Measurements from ENCODE around the gene RB1.

The RB1 gene

DNA sequence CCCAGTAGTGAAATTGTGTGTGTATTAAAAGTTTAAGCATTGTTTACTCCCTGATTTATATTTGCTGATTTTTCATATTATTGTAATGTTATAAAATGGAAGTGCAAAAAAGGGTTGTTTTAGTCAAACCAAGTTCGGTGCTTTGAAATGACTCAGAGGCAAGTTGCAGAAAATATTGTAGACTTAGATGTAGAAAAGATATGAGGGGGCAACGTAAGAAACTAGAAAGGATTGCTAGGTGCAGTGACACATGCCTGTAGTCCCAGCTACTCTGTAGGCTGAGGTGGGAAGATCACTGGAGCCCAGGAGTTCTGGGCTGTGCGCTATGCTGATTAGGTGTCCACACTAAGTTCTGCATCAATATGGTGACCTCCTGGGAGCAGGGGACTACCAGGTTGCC lies 125.5 kb downstream of the RB1 start:
- DNase-seq (ENCODE audit: low read depth, low spot score), result no peak
- no peak overlapping the region for H3K27ac ChIP-seq
- no peak overlapping the region for H3K9ac ChIP-seq (ENCODE audit: insufficient read length)
- no peaks in the 10 kb centered on the region for H3K9me3 ChIP-seq (ENCODE audit: low read depth, low read length)
- H3K36me3 ChIP-seq (ENCODE audit: insufficient read depth, low read length), result no peaks in the 10 kb centered on the region; the same call in 1 of the 2 replicates
- H3K4me3 ChIP-seq, result no peak overlapping the region
- TF ChIP-seq FOXP2 (optimal IDR thresholded peaks at IDR 0.05; ENCODE audit: control extremely low read depth, extremely low read length, insufficient read depth) (no peak), POLR2AphosphoS5 (IDR thresholded peaks at IDR 0.05; ENCODE audit: borderline replicate concordance, low read depth, low read length) (no peak), EZH2 (IDR thresholded peaks at IDR 0.05) (no peak)

GRCh38 chr13:48429886-48430285 lies 126.3 kb downstream of the RB1 start:
- H3K4me3 ChIP-seq, result no peak overlapping the region
- no peak for DNase-seq (ENCODE audit: low read depth, low spot score)
- TF ChIP-seq POLR2AphosphoS5 (IDR thresholded peaks at IDR 0.05; ENCODE audit: borderline replicate concordance, low read depth, low read length) (no peak), EZH2 (IDR thresholded peaks at IDR 0.05) (no peak), FOXP2 (optimal IDR thresholded peaks at IDR 0.05; ENCODE audit: control extremely low read depth, extremely low read length, insufficient read depth) (no peak)
- H3K9ac ChIP-seq (ENCODE audit: insufficient read length), result no peak overlapping the region
- H3K27ac ChIP-seq, result no peak overlapping the region
- H3K9me3 ChIP-seq (ENCODE audit: low read depth, low read length), result no peaks in the 10 kb centered on the region
- H3K36me3 ChIP-seq (ENCODE audit: insufficient read depth, low read length), result no peaks in the 10 kb centered on the region; the same call in none of the 2 replicates

DNA sequence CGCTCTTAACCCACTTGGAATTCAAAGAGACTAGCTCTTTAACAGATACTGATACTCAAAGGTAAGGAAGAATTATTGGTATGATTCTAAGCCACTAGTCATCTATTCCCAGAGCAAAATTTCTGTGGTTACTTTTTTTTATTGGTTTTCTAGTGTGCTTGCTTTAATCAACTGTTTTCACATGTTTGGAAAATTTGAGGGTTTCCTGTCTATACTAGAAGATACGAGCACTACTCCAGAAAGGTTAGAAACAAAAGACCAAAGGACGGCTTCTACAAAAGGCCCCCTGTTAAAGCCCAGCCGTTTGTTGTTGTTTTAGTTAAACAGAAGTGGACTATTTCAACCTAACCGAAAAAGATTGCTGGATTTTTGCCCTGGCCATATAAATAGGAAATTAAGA lies 127.9 kb downstream of the RB1 start:
- Histone ChIP-seq H3K9ac (ENCODE audit: insufficient read length) (peak overlapping the region; percentile 37), H3K27ac (peak overlapping the region; percentile 80), H3K4me3 (peak overlapping the region; percentile 44; the same call in 1 of the 2 replicates), H3K9me3 (ENCODE audit: low read depth, low read length) (no peaks in the 10 kb centered on the region), H3K36me3 (ENCODE audit: insufficient read depth, low read length) (no peaks in the 10 kb centered on the region; the same call in none of the 2 replicates)
- TF ChIP-seq POLR2AphosphoS5 (IDR thresholded peaks at IDR 0.05; ENCODE audit: borderline replicate concordance, low read depth, low read length), result no peak
- TF ChIP-seq EZH2 (IDR thresholded peaks at IDR 0.05), result no peak
- no peak for TF ChIP-seq FOXP2 (optimal IDR thresholded peaks at IDR 0.05; ENCODE audit: control extremely low read depth, extremely low read length, insufficient read depth)
- DNase-seq (ENCODE audit: low read depth, low spot score), result no peak

DNA sequence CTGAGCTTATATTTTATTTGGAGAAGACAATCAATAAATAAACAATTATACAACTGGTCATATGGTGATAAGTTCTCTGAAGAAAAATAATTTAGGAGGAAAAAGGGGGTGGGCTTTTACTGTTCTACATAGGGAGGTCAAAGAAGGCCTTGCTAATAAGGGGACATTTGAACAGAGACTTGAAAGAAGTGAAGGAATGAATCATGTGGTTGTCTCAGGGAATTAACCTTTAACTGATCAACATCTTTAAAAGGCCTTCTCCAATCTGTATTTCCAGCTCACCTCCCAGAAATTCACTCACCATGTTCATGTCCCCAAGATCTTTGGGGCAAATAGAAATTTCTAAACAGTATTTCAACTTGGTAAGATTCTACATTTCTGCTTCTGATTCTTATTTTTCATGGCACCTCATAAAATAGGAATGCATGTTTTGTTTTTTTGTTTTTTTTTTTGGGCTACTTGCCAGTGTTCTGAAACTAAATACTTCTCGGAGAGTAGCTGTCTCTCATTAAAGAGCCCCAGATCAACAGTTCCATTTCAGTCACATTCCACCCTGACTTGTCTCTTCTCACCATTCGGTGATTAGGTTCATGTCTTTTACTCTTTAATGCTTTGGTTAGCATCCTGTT lies 128.6 kb downstream of the RB1 start:
- Histone ChIP-seq H3K9me3 (ENCODE audit: low read depth, low read length) (no peaks in the 10 kb centered on the region), H3K27ac (peak overlapping the region; percentile 80), H3K9ac (ENCODE audit: insufficient read length) (peak overlapping the region; percentile 37), H3K36me3 (ENCODE audit: insufficient read depth, low read length) (no peaks in the 10 kb centered on the region; the same call in none of the 2 replicates), H3K4me3 (peak overlapping the region; percentile 44; the same call in 1 of the 2 replicates)
- no peak for DNase-seq (ENCODE audit: low read depth, low spot score)
- TF ChIP-seq POLR2AphosphoS5 (IDR thresholded peaks at IDR 0.05; ENCODE audit: borderline replicate concordance, low read depth, low read length), result no peak
- TF ChIP-seq FOXP2 (optimal IDR thresholded peaks at IDR 0.05; ENCODE audit: control extremely low read depth, extremely low read length, insufficient read depth), result no peak
- TF ChIP-seq EZH2 (IDR thresholded peaks at IDR 0.05), result no peak

GRCh38 chr13:48434200-48434599 lies 130.6 kb downstream of the RB1 start:
- Histone ChIP-seq H3K9ac (ENCODE audit: insufficient read length) (no peak overlapping the region), H3K36me3 (ENCODE audit: insufficient read depth, low read length) (no peaks in the 10 kb centered on the region; the same call in none of the 2 replicates), H3K4me3 (no peak overlapping the region), H3K9me3 (ENCODE audit: low read depth, low read length) (no peaks in the 10 kb centered on the region), H3K27ac (no peak overlapping the region)
- TF ChIP-seq POLR2AphosphoS5 (IDR thresholded peaks at IDR 0.05; ENCODE audit: borderline replicate concordance, low read depth, low read length) (no peak), FOXP2 (optimal IDR thresholded peaks at IDR 0.05; ENCODE audit: control extremely low read depth, extremely low read length, insufficient read depth) (no peak), EZH2 (IDR thresholded peaks at IDR 0.05) (no peak)
- DNase-seq (ENCODE audit: low read depth, low spot score), result no peak

DNA sequence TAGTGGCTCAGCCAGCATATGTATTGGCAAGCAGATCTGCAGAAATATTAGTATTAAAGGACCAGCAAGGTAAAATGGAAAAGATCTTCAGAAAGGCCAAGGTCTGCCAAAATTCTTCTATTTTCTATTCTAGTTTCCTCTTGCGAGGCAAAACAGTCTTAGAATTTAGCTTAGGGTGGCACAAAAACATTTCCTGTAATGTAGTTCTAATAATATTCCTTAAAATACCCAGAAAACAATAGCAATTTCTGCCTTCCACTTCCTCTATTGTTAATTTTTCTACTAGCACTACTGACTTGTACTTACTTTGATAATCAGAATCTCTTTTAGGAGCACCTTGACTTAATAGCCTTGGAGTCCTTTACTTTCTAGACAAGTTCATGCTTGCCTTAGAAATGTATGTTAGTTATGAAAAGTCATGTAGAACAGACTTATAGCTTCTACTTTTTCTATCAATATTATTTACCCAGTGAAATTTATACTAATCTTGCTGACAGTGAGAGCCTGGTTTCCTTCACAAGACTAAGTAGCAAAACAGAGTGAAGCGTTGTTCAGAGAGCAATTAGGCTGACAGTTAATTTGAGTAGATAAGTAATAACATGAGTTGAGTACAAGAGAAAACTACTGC lies 133.2 kb downstream of the RB1 start:
- no peak overlapping the region for H3K27ac ChIP-seq
- H3K4me3 ChIP-seq, result no peak overlapping the region
- no peak for TF ChIP-seq POLR2AphosphoS5 (IDR thresholded peaks at IDR 0.05; ENCODE audit: borderline replicate concordance, low read depth, low read length)
- no peak for TF ChIP-seq FOXP2 (optimal IDR thresholded peaks at IDR 0.05; ENCODE audit: control extremely low read depth, extremely low read length, insufficient read depth)
- no peak for TF ChIP-seq EZH2 (IDR thresholded peaks at IDR 0.05)
- H3K36me3 ChIP-seq (ENCODE audit: insufficient read depth, low read length), result no peaks in the 10 kb centered on the region; the same call in none of the 2 replicates
- H3K9me3 ChIP-seq (ENCODE audit: low read depth, low read length), result no peaks in the 10 kb centered on the region
- no peak for DNase-seq (ENCODE audit: low read depth, low spot score)
- no peak overlapping the region for H3K9ac ChIP-seq (ENCODE audit: insufficient read length)

DNA sequence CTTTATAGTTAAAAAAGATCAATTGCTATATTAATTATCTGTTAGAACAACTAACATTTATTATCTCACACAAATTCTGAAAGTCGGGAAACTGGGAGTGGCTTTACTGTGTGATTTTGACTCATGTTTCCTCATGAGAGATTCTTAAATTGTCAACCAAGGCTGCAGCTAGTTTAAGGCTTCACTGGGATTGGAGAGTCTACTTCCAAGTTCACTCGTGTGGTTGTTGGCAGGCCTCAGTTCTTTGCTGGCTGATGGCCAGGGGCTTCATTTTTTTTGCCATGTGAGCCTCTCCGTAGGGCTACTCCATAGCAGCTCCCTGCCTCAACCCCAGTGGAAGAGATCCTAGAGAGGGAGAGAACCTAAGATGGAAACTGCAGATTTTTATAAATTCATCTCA lies 133.8 kb downstream of the RB1 start:
- no peak overlapping the region for H3K9ac ChIP-seq (ENCODE audit: insufficient read length)
- TF ChIP-seq FOXP2 (optimal IDR thresholded peaks at IDR 0.05; ENCODE audit: control extremely low read depth, extremely low read length, insufficient read depth) (no peak), POLR2AphosphoS5 (IDR thresholded peaks at IDR 0.05; ENCODE audit: borderline replicate concordance, low read depth, low read length) (no peak)
- no peaks in the 10 kb centered on the region; the same call in none of the 2 replicates for H3K36me3 ChIP-seq (ENCODE audit: insufficient read depth, low read length)
- DNase-seq (ENCODE audit: low read depth, low spot score), result no peak
- H3K4me3 ChIP-seq, result no peak overlapping the region
- no peak overlapping the region for H3K27ac ChIP-seq
- H3K9me3 ChIP-seq (ENCODE audit: low read depth, low read length), result no peaks in the 10 kb centered on the region

- Histone ChIP-seq H3K36me3 (ENCODE audit: insufficient read depth, low read length) (no peaks in the 10 kb centered on the region), H3K9ac (ENCODE audit: insufficient read length) (no peak overlapping the region), H3K9me3 (ENCODE audit: low read depth, low read length) (no peaks in the 10 kb centered on the region), H3K27ac (no peak overlapping the region), H3K4me3 (no peak overlapping the region)
- TF ChIP-seq EZH2 (IDR thresholded peaks at IDR 0.05) (no peak), POLR2AphosphoS5 (IDR thresholded peaks at IDR 0.05; ENCODE audit: borderline replicate concordance, low read depth, low read length) (no peak), FOXP2 (optimal IDR thresholded peaks at IDR 0.05; ENCODE audit: control extremely low read depth, extremely low read length, insufficient read depth) (no peak)
- DNase-seq (ENCODE audit: low read depth, low spot score), result no peak
Measured at GRCh38 chr13:48443442-48444208, 140.1 kb downstream of the RB1 start.

Data from SK-N-MC (cell line).